Neural cell (in vitro differentiated cells): ENCODE results near the gene PTCD2. TPM values are rescaled to one million over a fixed set of nuclear protein-coding genes. Genes with fewer than 3 reads are reported as not detected.

ENCODE experiments used
- H2AFZ ChIP-seq: fragments of 200-600, 300-800 bp; sonication (generic), shearing (Covaris generic); 2 replicates; pipeline ENCODE4 v1.6.0; 2014; ENCODE audit warnings: low read depth, mild to moderate bottlenecking, antibody characterized with exemption, low read length, moderate library complexity
- H3F3A ChIP-seq: fragments of 200-600 bp; shearing (Covaris generic); 2 replicates; pipeline ENCODE4 v1.6.1; 2016; ENCODE audit warnings: mild to moderate bottlenecking, moderate library complexity, mixed read lengths, antibody characterized with exemption, low read length; ENCODE audit not compliant: insufficient read depth, poor library complexity, severe bottlenecking
- H3K27ac ChIP-seq: fragments of 200-600, 300-800 bp; sonication (generic), shearing (Covaris generic); 2 replicates; pipeline ENCODE4 v1.5.1; 2014; ENCODE audit warnings: mild to moderate bottlenecking, low read length, moderate library complexity
- H3K27me3 ChIP-seq: fragments of 300-800, 200-600 bp; sonication (generic), shearing (Covaris generic); 2 replicates; pipeline ENCODE4 v1.6.0; 2014; ENCODE audit warnings: mild to moderate bottlenecking, low read depth, low read length, moderate library complexity; ENCODE audit not compliant: insufficient read depth
- H3K36me3 ChIP-seq: fragments of 300-800, 200-600 bp; sonication (generic), shearing (Covaris generic); 2 replicates; pipeline ENCODE4 v1.5.1; 2014; ENCODE audit warnings: mild to moderate bottlenecking, antibody characterized with exemption, low read length, moderate library complexity; ENCODE audit not compliant: insufficient read depth
- H3K4me2 ChIP-seq: fragments of 300-800, 200-600 bp; sonication (generic), shearing (Covaris generic); 2 replicates; pipeline ENCODE4 v1.6.0; 2014; ENCODE audit warnings: mild to moderate bottlenecking, low read length
- H3K4me3 ChIP-seq: fragments of 300-800, 200-600 bp; sonication (generic), shearing (Covaris generic); 2 replicates; pipeline ENCODE4 v1.5.1; 2014; ENCODE audit warnings: mild to moderate bottlenecking, low read length, moderate library complexity
- H3K79me2 ChIP-seq: fragments of 200-600 bp; shearing (Covaris generic); replicated peaks from 2 replicates; pipeline ENCODE4 v1.6.0; 2014; ENCODE audit warnings: mild to moderate bottlenecking, low read length, moderate library complexity; ENCODE audit not compliant: insufficient read depth
- H3K9ac ChIP-seq: fragments of 300-800, 200-600 bp; sonication (generic), shearing (Covaris generic); 2 replicates; pipeline ENCODE4 v1.6.1; 2016; ENCODE audit warnings: mild to moderate bottlenecking, low read length, mixed read lengths
- H3K9me2 ChIP-seq: fragments of 200-600 bp; shearing (Covaris generic); 2 replicates; pipeline ENCODE4 v1.6.1; 2016; ENCODE audit warnings: mild to moderate bottlenecking, low read length, mixed read lengths; ENCODE audit not compliant: insufficient read depth
- H3K9me3 ChIP-seq: fragments of 200-600, 300-800 bp; sonication (generic), shearing (Covaris generic); 2 replicates; pipeline ENCODE4 v1.6.1; 2016; ENCODE audit warnings: mild to moderate bottlenecking, mixed run types, low read length, moderate library complexity, mixed read lengths
- H4K20me1 ChIP-seq: fragments of 200-600 bp; shearing (Covaris generic); 2 replicates; pipeline ENCODE4 v1.6.1; 2016; ENCODE audit warnings: mild to moderate bottlenecking, mixed run types; ENCODE audit not compliant: insufficient read depth
- EP300 ChIP-seq: fragments of 450-650 bp; conservative IDR thresholded peaks from 2 replicates; pipeline ENCODE4 v1.6.1; 2014; ENCODE audit warnings: antibody characterized with exemption, mild to moderate bottlenecking, moderate library complexity; ENCODE audit not compliant: poor library complexity, severe bottlenecking
- EZH2 ChIP-seq: fragments of 200-600, 300-800 bp; shearing (Covaris generic), sonication (generic); IDR thresholded peaks from 2 replicates; pipeline ENCODE4 v1.6.1; 2014; ENCODE audit warnings: antibody characterized with exemption, low read length, borderline replicate concordance, mild to moderate bottlenecking; ENCODE audit not compliant: insufficient read depth, poor library complexity, severe bottlenecking
- MXI1 ChIP-seq: fragments of 450-650 bp; conservative IDR thresholded peaks from 2 replicates; pipeline ENCODE4 v1.6.1; 2014; ENCODE audit warnings: antibody characterized with exemption, mild to moderate bottlenecking; ENCODE audit not compliant: poor library complexity, severe bottlenecking
- POLR2AphosphoS5 ChIP-seq: IDR thresholded peaks from 2 replicates; pipeline ENCODE4 v1.6.1; 2012
- RAD21 ChIP-seq: fragments of 450-650 bp; conservative IDR thresholded peaks from 2 replicates; pipeline ENCODE4 v1.6.1; 2014; ENCODE audit warnings: antibody characterized with exemption, mild to moderate bottlenecking, moderate library complexity
- SMC3 ChIP-seq: fragments of 450-650 bp; conservative IDR thresholded peaks from 2 replicates; pipeline ENCODE4 v1.6.1; 2014; ENCODE audit warnings: antibody characterized with exemption, mild to moderate bottlenecking, moderate library complexity; ENCODE audit not compliant: poor library complexity
- TAF1 ChIP-seq: IDR thresholded peaks from 2 replicates; pipeline ENCODE4 v1.6.1; 2012; ENCODE audit warnings: low read depth
- polyA plus RNA-seq: library from polyadenylated mRNA; depleted of rRNA; stranded (reverse); fragments of >200 nt; gene quantifications from 2 replicates; pipeline ENCODE4 v1.2.3, GENCODE V29; 2014
- TF ChIP-seq, protein P1 (sequence below): fragments of 450-650 bp; IDR thresholded peaks from 2 replicates; pipeline ENCODE4 v1.5.1; 2014; ENCODE audit warnings: antibody characterized with exemption, mild to moderate bottlenecking, moderate library complexity; ENCODE audit not compliant: poor library complexity, severe bottlenecking
- TF ChIP-seq, protein P2 (sequence below): IDR thresholded peaks from 2 replicates; pipeline ENCODE4 v1.6.1; 2012; ENCODE audit warnings: borderline replicate concordance

PTCD2 gene
- polyA plus RNA-seq, 1 donor from 2014 or later = 4.4 TPM

DNA sequence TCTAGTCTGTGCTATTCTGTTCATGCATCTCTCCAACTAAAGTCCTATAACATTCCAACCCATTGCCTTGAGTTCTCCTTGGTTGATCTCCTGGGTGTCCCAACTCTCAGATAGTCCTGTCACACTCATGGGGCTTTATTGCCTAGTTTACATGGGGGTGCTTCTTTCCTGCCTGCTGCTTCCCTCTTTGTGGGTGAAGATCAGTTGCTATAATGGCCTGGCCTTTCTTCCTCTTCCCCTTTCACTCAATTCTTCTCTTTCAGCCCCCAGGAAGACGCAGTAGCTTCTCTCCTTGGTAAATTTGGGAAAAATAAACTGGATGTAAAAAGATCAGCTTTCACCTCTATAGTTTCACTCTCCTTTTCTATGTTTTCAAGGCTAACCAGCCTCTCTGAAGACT is 66.5 kb downstream of the PTCD2 start:
- no peaks in the 10 kb centered on the region for H3K9me2 ChIP-seq
- H3F3A ChIP-seq = no peaks in the 10 kb centered on the region
- no peaks in the 10 kb centered on the region for H3K36me3 ChIP-seq
- no peak overlapping the region for H3K27ac ChIP-seq
- no peaks in the 10 kb centered on the region for H3K9me3 ChIP-seq
- H2AFZ ChIP-seq = no peak overlapping the region
- no peak overlapping the region for H3K4me2 ChIP-seq
- TF ChIP-seq POLR2AphosphoS5 = no peak
- TF ChIP-seq, protein P1, sequence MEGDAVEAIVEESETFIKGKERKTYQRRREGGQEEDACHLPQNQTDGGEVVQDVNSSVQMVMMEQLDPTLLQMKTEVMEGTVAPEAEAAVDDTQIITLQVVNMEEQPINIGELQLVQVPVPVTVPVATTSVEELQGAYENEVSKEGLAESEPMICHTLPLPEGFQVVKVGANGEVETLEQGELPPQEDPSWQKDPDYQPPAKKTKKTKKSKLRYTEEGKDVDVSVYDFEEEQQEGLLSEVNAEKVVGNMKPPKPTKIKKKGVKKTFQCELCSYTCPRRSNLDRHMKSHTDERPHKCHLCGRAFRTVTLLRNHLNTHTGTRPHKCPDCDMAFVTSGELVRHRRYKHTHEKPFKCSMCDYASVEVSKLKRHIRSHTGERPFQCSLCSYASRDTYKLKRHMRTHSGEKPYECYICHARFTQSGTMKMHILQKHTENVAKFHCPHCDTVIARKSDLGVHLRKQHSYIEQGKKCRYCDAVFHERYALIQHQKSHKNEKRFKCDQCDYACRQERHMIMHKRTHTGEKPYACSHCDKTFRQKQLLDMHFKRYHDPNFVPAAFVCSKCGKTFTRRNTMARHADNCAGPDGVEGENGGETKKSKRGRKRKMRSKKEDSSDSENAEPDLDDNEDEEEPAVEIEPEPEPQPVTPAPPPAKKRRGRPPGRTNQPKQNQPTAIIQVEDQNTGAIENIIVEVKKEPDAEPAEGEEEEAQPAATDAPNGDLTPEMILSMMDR = no peak
- no peak for TF ChIP-seq TAF1
- TF ChIP-seq, protein P2, sequence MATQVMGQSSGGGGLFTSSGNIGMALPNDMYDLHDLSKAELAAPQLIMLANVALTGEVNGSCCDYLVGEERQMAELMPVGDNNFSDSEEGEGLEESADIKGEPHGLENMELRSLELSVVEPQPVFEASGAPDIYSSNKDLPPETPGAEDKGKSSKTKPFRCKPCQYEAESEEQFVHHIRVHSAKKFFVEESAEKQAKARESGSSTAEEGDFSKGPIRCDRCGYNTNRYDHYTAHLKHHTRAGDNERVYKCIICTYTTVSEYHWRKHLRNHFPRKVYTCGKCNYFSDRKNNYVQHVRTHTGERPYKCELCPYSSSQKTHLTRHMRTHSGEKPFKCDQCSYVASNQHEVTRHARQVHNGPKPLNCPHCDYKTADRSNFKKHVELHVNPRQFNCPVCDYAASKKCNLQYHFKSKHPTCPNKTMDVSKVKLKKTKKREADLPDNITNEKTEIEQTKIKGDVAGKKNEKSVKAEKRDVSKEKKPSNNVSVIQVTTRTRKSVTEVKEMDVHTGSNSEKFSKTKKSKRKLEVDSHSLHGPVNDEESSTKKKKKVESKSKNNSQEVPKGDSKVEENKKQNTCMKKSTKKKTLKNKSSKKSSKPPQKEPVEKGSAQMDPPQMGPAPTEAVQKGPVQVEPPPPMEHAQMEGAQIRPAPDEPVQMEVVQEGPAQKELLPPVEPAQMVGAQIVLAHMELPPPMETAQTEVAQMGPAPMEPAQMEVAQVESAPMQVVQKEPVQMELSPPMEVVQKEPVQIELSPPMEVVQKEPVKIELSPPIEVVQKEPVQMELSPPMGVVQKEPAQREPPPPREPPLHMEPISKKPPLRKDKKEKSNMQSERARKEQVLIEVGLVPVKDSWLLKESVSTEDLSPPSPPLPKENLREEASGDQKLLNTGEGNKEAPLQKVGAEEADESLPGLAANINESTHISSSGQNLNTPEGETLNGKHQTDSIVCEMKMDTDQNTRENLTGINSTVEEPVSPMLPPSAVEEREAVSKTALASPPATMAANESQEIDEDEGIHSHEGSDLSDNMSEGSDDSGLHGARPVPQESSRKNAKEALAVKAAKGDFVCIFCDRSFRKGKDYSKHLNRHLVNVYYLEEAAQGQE = no peak
- no peak for TF ChIP-seq SMC3
- no peak for TF ChIP-seq RAD21
- TF ChIP-seq EP300 = no peak
- TF ChIP-seq EZH2 = no peak
- TF ChIP-seq MXI1 = no peak
- H3K4me3 ChIP-seq = no peak overlapping the region
- no peaks in the 10 kb centered on the region for H3K79me2 ChIP-seq
- no peaks in the 10 kb centered on the region for H4K20me1 ChIP-seq
- H3K27me3 ChIP-seq = no peaks in the 10 kb centered on the region
- no peak overlapping the region for H3K9ac ChIP-seq

DNA sequence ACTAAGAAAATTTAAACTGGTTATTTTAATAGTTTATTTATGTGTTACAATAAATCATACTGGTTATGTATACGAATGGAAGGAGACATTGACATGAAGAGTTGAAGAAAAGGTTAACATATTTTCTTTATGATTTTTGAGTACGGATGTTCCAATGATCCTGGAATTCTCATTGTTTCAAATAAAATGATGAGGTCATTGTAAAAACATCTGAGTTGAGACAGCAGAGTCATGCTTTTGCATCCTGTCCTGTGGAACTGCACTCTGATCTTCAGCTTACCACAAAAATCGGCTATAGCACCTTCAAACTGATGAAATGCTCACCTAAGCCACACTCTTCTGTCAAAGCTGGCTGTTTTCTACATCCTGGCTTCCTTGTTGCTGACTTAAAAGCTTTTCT is 67.8 kb downstream of the PTCD2 start:
- no peaks in the 10 kb centered on the region for H3K36me3 ChIP-seq
- H3K4me2 ChIP-seq = no peak overlapping the region
- TF ChIP-seq EP300 (no peak), EZH2 (no peak), RAD21 (no peak), SMC3 (no peak), POLR2AphosphoS5 (no peak)
- TF ChIP-seq, protein P1 = no peak

More for the DNA sequence above, 67.8 kb downstream of the PTCD2 start:
- H3F3A ChIP-seq = no peaks in the 10 kb centered on the region
- no peaks in the 10 kb centered on the region for H3K9me2 ChIP-seq
- H3K27me3 ChIP-seq = no peaks in the 10 kb centered on the region
- no peaks in the 10 kb centered on the region for H3K9me3 ChIP-seq
- H3K9ac ChIP-seq = no peak overlapping the region
- no peaks in the 10 kb centered on the region for H4K20me1 ChIP-seq
- no peaks in the 10 kb centered on the region for H3K79me2 ChIP-seq
- H2AFZ ChIP-seq = no peak overlapping the region
- no peak overlapping the region for H3K27ac ChIP-seq
- H3K4me3 ChIP-seq = no peak overlapping the region
